GM12891 (cell line): ENCODE measurements around the gene ADAM15.

Experiments used
- POLR2A ChIP-seq: IDR thresholded peaks from 2 replicates; pipeline ENCODE4 v1.6.1; 2011; ENCODE audit warnings: low read depth, low read length, control low read depth
- POLR2AphosphoS5 ChIP-seq: IDR thresholded peaks from 2 replicates; pipeline ENCODE4 v1.6.1; 2011; ENCODE audit warnings: low read depth, low read length, control low read depth

DNA sequence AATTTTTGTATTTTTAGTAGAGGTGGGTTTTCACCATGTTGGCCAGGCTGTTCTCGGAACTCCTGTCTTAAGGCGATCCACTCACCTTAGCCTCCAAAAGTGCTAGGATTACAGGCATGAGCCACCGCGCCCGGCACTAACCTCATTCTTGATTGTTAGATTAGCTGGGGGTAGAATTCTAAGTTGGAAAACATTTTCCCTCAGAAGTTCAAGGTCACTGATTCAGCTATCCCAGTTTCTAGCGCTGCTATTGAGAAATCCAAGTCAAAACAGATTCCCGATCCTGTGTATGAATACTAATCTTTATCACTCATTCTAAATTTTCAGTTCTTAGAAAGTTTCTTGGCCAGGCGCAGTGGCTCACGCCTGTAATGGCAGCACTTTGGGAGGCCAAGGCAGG lies 52.2 kb downstream of the ADAM15 start:
- TF ChIP-seq POLR2AphosphoS5 (no peak), POLR2A (no peak)
